ENCODE data around the gene MRPL11.

MRPL11 gene

DNA sequence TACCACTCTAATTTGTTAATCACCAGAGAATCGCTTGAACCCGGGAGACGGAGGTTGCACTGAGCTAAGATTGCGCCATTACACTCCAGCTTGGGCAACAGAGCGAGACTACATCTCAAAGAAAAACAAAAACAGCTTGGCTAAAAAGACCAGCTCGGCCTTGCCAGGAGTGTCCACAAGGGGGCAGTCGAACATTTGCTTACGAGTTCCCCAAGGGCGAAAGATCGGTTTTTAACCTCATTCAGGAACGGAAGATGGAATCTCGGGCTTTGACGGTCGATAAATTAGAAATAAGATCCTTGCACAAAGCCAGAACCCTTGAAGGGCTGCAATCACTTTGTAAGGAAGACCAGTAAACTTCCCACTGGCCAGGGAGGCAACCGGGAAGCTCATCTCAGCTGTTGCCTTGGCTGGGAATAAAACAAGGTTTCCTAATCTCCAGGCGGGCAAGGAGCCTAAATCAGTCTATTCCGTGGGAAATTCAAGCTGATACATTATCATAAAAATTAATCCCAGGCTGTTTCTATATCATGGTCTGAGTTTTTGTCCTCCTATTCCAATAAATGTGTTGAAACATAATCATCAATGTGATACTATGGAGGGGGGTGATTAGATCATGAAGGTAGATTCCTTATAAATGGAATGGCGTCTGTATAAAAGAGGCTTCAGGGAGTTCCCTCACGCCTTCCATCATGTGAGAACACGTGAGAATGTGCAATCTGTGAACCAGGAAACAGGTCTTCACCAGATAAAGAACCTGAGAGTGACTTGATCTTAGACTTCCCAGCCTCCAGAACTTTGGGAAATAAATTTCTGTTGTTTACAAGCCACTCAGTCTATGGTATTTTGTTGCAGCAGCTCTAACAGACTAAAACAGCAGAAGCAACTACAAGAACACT, 52.2 kb downstream of the MRPL11 start:
- peak; percentile 26 for DNase-seq (ENCODE audit: low read depth)
- TF ChIP-seq, protein P1, sequence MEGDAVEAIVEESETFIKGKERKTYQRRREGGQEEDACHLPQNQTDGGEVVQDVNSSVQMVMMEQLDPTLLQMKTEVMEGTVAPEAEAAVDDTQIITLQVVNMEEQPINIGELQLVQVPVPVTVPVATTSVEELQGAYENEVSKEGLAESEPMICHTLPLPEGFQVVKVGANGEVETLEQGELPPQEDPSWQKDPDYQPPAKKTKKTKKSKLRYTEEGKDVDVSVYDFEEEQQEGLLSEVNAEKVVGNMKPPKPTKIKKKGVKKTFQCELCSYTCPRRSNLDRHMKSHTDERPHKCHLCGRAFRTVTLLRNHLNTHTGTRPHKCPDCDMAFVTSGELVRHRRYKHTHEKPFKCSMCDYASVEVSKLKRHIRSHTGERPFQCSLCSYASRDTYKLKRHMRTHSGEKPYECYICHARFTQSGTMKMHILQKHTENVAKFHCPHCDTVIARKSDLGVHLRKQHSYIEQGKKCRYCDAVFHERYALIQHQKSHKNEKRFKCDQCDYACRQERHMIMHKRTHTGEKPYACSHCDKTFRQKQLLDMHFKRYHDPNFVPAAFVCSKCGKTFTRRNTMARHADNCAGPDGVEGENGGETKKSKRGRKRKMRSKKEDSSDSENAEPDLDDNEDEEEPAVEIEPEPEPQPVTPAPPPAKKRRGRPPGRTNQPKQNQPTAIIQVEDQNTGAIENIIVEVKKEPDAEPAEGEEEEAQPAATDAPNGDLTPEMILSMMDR (conservative IDR thresholded peaks at IDR 0.05; ENCODE audit: low read depth, low read length), result peak; percentile 98
- H3K4me3 ChIP-seq (ENCODE audit: low read length), result peak overlapping the region; percentile 39
